ENCODE data around the gene LRRC4B.
"Not testable (repeated sequence)": the region's sequence is repeated elsewhere in the genome, so short reads cannot be mapped to it uniquely, and the experiment has no call there.

LRRC4B gene, protein sequence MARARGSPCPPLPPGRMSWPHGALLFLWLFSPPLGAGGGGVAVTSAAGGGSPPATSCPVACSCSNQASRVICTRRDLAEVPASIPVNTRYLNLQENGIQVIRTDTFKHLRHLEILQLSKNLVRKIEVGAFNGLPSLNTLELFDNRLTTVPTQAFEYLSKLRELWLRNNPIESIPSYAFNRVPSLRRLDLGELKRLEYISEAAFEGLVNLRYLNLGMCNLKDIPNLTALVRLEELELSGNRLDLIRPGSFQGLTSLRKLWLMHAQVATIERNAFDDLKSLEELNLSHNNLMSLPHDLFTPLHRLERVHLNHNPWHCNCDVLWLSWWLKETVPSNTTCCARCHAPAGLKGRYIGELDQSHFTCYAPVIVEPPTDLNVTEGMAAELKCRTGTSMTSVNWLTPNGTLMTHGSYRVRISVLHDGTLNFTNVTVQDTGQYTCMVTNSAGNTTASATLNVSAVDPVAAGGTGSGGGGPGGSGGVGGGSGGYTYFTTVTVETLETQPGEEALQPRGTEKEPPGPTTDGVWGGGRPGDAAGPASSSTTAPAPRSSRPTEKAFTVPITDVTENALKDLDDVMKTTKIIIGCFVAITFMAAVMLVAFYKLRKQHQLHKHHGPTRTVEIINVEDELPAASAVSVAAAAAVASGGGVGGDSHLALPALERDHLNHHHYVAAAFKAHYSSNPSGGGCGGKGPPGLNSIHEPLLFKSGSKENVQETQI

DNA sequence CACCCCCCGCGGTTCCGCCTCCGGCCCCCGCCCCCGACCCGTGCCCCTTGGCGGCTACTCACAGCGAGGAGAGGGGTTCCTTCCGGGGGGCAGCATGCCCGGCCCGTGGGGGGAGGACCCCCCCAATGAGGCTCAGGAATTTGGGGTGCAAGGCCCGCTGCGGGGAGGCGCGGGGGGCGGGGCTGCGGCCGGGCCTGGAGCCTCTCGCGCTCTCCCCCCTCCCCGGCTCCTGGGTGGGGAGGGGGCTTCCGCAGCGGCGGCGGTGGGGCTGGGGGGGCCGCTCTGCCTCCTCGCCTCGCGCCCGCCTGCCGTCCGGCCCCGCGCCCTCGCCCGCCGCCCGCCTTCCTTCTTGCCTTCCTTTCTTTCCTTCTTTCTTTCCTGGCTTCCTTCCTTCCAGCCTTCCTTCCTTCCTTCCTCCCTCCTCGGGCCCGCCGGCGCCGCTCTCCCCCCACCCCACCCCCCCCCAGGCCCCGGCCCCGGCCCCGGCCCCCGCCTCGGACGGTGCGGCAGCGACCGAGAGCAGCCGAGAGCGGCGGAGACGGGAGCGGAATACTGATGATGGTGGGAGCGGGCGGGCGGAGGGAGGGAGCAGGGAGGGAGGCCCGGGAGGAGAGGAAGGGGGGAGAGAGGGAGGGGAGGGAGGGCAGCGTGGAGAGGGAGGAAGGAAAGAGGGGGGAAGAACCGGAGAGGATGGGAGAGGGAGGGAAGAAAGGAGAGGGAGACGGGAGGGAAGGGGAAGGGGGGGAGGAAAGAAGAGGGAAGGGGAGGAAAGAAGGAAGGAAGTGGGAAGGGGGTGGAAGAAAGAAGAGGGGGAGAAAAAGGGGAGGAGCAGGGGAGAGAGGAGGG lies at the start of gene LRRC4B:
LRRC4B (minus strand) TSS at position 554 of the 846 bp plus-strand sequence. CDS start 19,597 bp downstream, outside the sequence.
- Mint-ChIP-seq H3K4me3 (no peak within 1 kb of the TSS), H3K36me3 (ENCODE audit: low read depth) (no peaks in the 10 kb centered on the region), H3K4me1 (ENCODE audit: low read depth) (no peaks in the 10 kb centered on the region), H3K27me3 (peaks cover 76% of the 10 kb centered on the region), H3K27ac (no peak within 1 kb of the TSS), H3K9me3 (no peaks in the 10 kb centered on the region)
- intact Hi-C loops (cut with micrococcal nuclease) = no loop called here

GRCh38 chr19:50612504-50613404 lies 44.5 kb upstream of the LRRC4B start:
- H3K4me1 Mint-ChIP-seq (ENCODE audit: low read depth); intact Hi-C loops (cut with micrococcal nuclease); H3K36me3 Mint-ChIP-seq (ENCODE audit: low read depth); H3K9me3 Mint-ChIP-seq; H3K27ac Mint-ChIP-seq; H3K4me3 Mint-ChIP-seq: not testable (repeated sequence)
- H3K27me3 Mint-ChIP-seq = peaks cover 13% of the 10 kb centered on the region

GRCh38 chr19:50607874-50608785 lies 39.9 kb upstream of the LRRC4B start:
- Mint-ChIP-seq H3K27me3 (peaks cover 49% of the 10 kb centered on the region), H3K9me3 (peaks cover 27% of the 10 kb centered on the region), H3K4me3 (no peak overlapping the region), H3K27ac (no peak overlapping the region), H3K4me1 (ENCODE audit: low read depth) (peaks cover 11% of the 10 kb centered on the region), H3K36me3 (ENCODE audit: low read depth) (no peaks in the 10 kb centered on the region)
- intact Hi-C loops (cut with micrococcal nuclease) = no loop called here

DNA sequence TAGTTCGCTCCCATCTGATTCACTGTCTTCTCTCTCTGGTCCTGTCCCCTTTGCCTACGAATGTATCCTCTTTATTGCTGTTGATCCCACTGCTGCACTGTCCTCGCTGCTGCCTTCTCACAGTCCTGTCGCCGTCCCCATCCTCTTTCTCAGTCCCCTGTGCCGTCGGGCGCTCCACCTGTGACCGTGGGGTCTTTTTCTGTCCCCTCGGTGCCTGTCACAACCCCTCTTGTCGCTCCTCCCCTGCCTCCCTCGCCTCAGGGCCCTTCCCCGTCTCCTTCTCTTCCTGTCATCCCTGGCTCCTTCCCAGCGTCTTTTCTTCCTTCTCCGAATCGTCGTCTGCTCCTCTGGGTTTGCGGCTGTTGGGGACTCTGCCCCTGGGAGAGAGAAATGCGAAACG lies 39.2 kb upstream of the LRRC4B start:
- intact Hi-C loops (cut with micrococcal nuclease) = no loop called here
- no peak overlapping the region for H3K27ac Mint-ChIP-seq
- H3K9me3 Mint-ChIP-seq = peaks cover 27% of the 10 kb centered on the region
- no peak overlapping the region for H3K4me3 Mint-ChIP-seq
- H3K4me1 Mint-ChIP-seq (ENCODE audit: low read depth) = peaks cover 11% of the 10 kb centered on the region
- H3K36me3 Mint-ChIP-seq (ENCODE audit: low read depth) = no peaks in the 10 kb centered on the region
- peaks cover 55% of the 10 kb centered on the region for H3K27me3 Mint-ChIP-seq

DNA sequence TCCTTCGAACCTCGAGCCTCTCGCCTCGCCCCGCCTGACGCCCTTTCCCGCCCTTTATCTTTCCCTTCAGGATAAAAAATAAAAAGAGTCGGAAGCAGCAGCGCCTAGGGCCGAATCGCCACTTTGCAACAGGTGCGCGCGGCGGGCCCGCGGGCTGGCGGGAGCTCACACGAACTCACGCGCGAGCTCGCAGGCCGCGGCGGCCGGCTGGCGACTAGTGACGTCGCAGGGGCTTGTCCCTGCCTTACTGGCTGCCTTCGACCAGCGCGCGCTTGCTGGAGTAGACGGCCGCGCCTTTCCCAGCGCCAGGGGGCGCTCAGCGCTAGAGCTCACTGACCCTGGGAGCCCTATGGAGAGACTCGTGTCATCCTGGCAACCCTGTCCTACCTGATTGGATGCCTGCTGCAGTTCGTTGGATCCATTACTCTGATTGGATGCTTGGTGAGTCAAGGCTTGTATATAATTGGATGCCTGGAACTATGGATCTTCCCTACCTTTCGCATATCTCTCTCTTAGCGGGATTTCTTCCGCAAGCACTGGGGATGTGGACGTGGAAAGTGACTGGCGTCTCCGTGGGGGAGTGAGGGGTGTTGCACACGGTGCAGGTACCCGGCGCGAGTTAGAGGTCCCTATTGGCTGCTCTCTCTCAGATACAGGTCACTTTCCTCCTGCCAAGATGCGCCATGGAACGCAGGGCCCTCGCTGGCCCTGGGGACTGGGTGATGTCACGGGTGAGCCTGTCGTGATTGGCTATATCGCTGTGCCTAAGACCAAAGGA lies 38.0 kb upstream of the LRRC4B start:
- H3K4me3 Mint-ChIP-seq; H3K27ac Mint-ChIP-seq; intact Hi-C loops (cut with micrococcal nuclease); H3K36me3 Mint-ChIP-seq (ENCODE audit: low read depth): not testable (repeated sequence)
- Mint-ChIP-seq H3K4me1 (ENCODE audit: low read depth) (peaks cover 11% of the 10 kb centered on the region), H3K27me3 (peaks cover 62% of the 10 kb centered on the region), H3K9me3 (peaks cover 27% of the 10 kb centered on the region)

DNA sequence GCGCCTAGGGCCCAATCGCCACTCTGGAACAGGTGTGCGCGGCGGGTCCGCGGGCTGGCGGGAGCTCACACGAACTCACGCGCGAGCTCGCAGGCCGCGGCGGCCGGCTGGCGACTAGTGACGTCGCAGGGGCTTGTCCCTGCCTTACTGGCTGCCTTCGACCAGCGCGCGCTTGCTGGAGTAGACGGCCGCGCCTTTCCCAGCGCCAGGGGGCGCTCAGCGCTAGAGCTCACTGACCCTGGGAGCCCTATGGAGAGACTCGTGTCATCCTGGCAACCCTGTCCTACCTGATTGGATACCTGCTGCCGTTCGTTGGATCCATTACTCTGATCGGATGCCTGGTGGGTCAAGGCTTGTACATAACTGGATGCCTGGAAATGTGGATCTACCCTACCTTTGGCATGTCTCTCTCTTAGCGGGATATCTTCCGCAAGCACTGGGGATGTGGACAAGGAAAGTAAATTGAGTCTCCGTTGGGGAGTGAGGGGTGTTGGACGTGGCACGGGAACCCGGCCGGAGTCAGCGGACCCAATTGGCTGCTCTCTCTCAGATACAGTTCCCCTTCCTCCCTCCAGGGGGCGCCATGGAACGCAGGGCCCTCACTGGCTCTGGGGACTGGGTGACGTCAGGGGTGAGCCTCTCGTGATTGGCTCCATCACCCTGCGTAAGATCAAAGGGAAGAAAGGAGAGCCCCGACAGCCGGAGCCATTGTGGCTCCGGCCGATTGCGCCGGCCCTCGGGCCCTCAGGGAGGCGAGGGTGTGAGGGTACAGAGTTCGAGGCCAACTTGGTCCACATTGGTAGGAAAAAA lies 36.2 kb upstream of the LRRC4B start:
- intact Hi-C loops (cut with micrococcal nuclease); H3K27ac Mint-ChIP-seq: not testable (repeated sequence)
- H3K27me3 Mint-ChIP-seq = peaks cover 63% of the 10 kb centered on the region

GRCh38 chr19:50602935-50603334 lies 34.7 kb upstream of the LRRC4B start:
- Mint-ChIP-seq H3K9me3 (peaks cover 19% of the 10 kb centered on the region), H3K4me1 (ENCODE audit: low read depth) (peaks cover 5% of the 10 kb centered on the region), H3K27me3 (peaks cover 55% of the 10 kb centered on the region), H3K27ac (no peak overlapping the region), H3K36me3 (ENCODE audit: low read depth) (no peaks in the 10 kb centered on the region), H3K4me3 (no peak overlapping the region)
- intact Hi-C loops (cut with micrococcal nuclease) = no loop called here

More for the DNA sequence above, 36.2 kb upstream of the LRRC4B start:
- H3K4me3 Mint-ChIP-seq; H3K36me3 Mint-ChIP-seq (ENCODE audit: low read depth): not testable (repeated sequence)
- peaks cover 27% of the 10 kb centered on the region for H3K9me3 Mint-ChIP-seq
- H3K4me1 Mint-ChIP-seq (ENCODE audit: low read depth) = peaks cover 11% of the 10 kb centered on the region

- Mint-ChIP-seq H3K27ac (no peak overlapping the region), H3K36me3 (ENCODE audit: low read depth) (no peaks in the 10 kb centered on the region), H3K9me3 (peaks cover 15% of the 10 kb centered on the region), H3K27me3 (peaks cover 51% of the 10 kb centered on the region), H3K4me1 (ENCODE audit: low read depth) (peaks cover under 1% of the 10 kb centered on the region), H3K4me3 (no peak overlapping the region)
- intact Hi-C loops (cut with micrococcal nuclease) = no loop called here
Observed at GRCh38 chr19:50602496-50602895, 34.3 kb upstream of the LRRC4B start.

DNA sequence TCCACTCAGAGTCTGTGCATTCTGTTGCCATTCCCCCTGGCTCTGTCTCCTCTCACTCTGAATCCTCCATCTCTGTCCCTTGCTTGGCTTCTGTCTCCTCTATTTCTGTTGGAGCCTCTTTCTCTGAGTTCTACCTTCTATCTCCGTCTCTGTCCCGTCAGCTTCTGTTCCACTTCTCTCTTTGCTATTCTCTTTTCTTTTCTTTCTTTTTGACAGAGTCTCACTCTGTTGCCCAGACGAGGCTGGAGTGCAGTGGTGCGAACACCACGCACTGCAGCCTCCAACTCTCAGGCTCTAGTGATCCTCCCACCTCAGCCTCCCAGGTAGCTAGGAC lies 33.8 kb upstream of the LRRC4B start:
- intact Hi-C loops (cut with micrococcal nuclease) = no loop called here
- Mint-ChIP-seq H3K9me3 (peaks cover 10% of the 10 kb centered on the region), H3K27ac (no peak overlapping the region), H3K4me1 (ENCODE audit: low read depth) (no peaks in the 10 kb centered on the region), H3K4me3 (no peak overlapping the region), H3K27me3 (peaks cover 47% of the 10 kb centered on the region), H3K36me3 (ENCODE audit: low read depth) (no peaks in the 10 kb centered on the region)

DNA sequence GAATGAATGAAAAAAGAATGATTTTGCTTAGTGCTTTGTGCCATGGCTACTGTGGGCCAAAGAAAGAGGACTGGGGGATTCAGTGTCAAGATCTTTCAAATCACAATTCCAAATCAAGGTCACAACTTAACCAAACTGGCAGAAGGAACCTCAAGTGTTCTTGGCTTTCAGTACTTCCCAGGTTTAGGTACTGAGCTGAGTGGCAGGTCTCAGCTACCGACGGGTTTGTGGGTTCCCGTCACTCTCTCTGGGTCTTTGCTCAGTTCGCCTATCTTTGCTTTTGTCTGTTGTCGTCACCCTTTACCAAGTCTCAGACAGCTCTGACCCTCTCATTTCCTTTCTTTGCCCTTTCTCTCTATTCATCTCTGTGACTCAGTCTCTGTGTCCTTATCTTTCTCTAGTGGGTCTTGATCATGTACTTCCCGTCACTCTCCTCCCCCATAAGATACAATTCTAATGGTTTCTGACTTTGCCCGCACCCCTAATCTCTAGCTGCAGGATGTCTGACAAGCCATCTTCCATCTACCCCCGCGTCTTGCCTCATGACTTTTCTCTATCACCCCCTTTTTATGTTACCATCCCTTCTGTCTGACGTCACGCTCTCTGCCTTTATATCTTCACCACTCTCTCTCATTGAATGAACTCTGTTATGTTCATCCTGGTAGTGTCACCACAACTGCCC lies 33.3 kb upstream of the LRRC4B start:
- Mint-ChIP-seq H3K4me3 (no peak overlapping the region), H3K27ac (no peak overlapping the region), H3K36me3 (ENCODE audit: low read depth) (no peaks in the 10 kb centered on the region), H3K9me3 (peaks cover 7% of the 10 kb centered on the region), H3K27me3 (peaks cover 43% of the 10 kb centered on the region), H3K4me1 (ENCODE audit: low read depth) (no peaks in the 10 kb centered on the region)
- intact Hi-C loops (cut with micrococcal nuclease) = no loop called here

DNA sequence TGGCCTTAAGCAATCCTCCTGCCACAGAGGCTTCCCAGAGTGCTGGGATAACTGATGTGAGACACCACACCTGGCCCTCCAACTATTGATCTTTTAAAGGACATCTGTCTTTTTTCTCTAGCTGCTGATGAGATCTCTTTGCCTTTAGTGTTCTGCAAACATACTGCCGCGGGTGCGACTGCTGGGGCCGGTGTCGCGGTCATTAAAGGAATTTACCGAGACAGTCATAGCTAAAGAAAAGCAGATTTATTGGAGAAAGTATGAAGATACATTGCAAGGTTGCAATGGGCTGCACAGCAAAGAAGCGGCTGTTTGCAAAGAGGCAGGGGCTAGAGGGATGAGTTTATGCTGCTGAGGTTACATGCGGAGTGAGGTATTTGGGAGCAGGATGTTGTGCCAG lies 31.2 kb upstream of the LRRC4B start:
- Mint-ChIP-seq H3K27ac (no peak overlapping the region), H3K27me3 (peaks cover 31% of the 10 kb centered on the region), H3K36me3 (ENCODE audit: low read depth) (no peaks in the 10 kb centered on the region), H3K9me3 (no peaks in the 10 kb centered on the region), H3K4me3 (no peak overlapping the region), H3K4me1 (ENCODE audit: low read depth) (no peaks in the 10 kb centered on the region)
- intact Hi-C loops (cut with micrococcal nuclease) = no loop called here

Measured in dendritic cell treated with granulocyte-macrophage colony-stimulating factor and Interleukin-4, amounts not matched to agents 40 ng/mL and 50 ng/mL, for 4 days (primary cell).